ENCODE results near the gene VAV2.
"Not testable (repeated sequence)": the region's sequence is repeated elsewhere in the genome, so short reads cannot be mapped to it uniquely, and the experiment has no call there.

Gene VAV2

GRCh38 chr9:133992780-133993634, 883 bp upstream of the VAV2 start:
- Histone ChIP-seq H3K9me3 (ENCODE audit: low read length) (no peaks in the 10 kb centered on the region), H3K27ac (ENCODE audit: low read depth, low read length) (peak overlapping the region; percentile 97), H3K36me3 (ENCODE audit: insufficient read depth, low read length) (no peaks in the 10 kb centered on the region), H3K4me1 (ENCODE audit: insufficient read depth, low read length) (peaks cover 24% of the 10 kb centered on the region), H3K4me3 (ENCODE audit: low read depth in 1 of 2, low read length in 2 of 2) (peak overlapping the region; percentile 83 to 95), H3K27me3 (ENCODE audit: control insufficient read depth in 1 of 2, insufficient read depth in 2 of 2, low read length in 2 of 2) (no peaks in the 10 kb centered on the region), H3K9ac (ENCODE audit: low read length) (peak overlapping the region; percentile 86)

GRCh38 chr9:133991214-133991921, 756 bp downstream of the VAV2 start:
- H3K27me3 ChIP-seq (ENCODE audit: control insufficient read depth in 1 of 2, insufficient read depth in 2 of 2, low read length in 2 of 2), result no peaks in the 10 kb centered on the region
- H3K4me1 ChIP-seq (ENCODE audit: insufficient read depth, low read length), result peaks cover 24% of the 10 kb centered on the region
- peak overlapping the region; percentile 72 for H3K27ac ChIP-seq (ENCODE audit: low read depth, low read length)
- H3K9ac ChIP-seq (ENCODE audit: low read length), result no peak overlapping the region
- H3K9me3 ChIP-seq (ENCODE audit: low read length), result no peaks in the 10 kb centered on the region
- no peaks in the 10 kb centered on the region for H3K36me3 ChIP-seq (ENCODE audit: insufficient read depth, low read length)
- H3K4me3 ChIP-seq (ENCODE audit: low read depth in 1 of 2, low read length in 2 of 2), result peak overlapping the region; percentile 45 to 52

- Histone ChIP-seq H3K36me3 (ENCODE audit: insufficient read depth, low read length) (no peaks in the 10 kb centered on the region), H3K27ac (ENCODE audit: low read depth, low read length) (peak overlapping the region; percentile 72), H3K9me3 (ENCODE audit: low read length) (no peaks in the 10 kb centered on the region), H3K27me3 (ENCODE audit: control insufficient read depth in 1 of 2, insufficient read depth in 2 of 2, low read length in 2 of 2) (no peaks in the 10 kb centered on the region), H3K4me3 (ENCODE audit: low read depth in 1 of 2, low read length in 2 of 2) (peak overlapping the region; percentile 31 to 52), H3K9ac (ENCODE audit: low read length) (no peak overlapping the region), H3K4me1 (ENCODE audit: insufficient read depth, low read length) (peaks cover 24% of the 10 kb centered on the region)
Observed at GRCh38 chr9:133990366-133991213, 1.5 kb downstream of the VAV2 start.

- H3K36me3 ChIP-seq (ENCODE audit: insufficient read depth, low read length), result no peaks in the 10 kb centered on the region
- H3K4me1 ChIP-seq (ENCODE audit: insufficient read depth, low read length), result peaks cover 24% of the 10 kb centered on the region
- H3K9ac ChIP-seq (ENCODE audit: low read length), result no peak overlapping the region
- no peak overlapping the region for H3K27ac ChIP-seq (ENCODE audit: low read depth, low read length)
- no peaks in the 10 kb centered on the region for H3K27me3 ChIP-seq (ENCODE audit: control insufficient read depth in 1 of 2, insufficient read depth in 2 of 2, low read length in 2 of 2)
- H3K4me3 ChIP-seq (ENCODE audit: low read depth in 1 of 2, low read length in 2 of 2), result no peak overlapping the region
- H3K9me3 ChIP-seq (ENCODE audit: low read length), result no peaks in the 10 kb centered on the region
Observed at GRCh38 chr9:133989625-133990365, 2.3 kb downstream of the VAV2 start.

GRCh38 chr9:133988771-133989170, 3.4 kb downstream of the VAV2 start:
- H3K9me3 ChIP-seq (ENCODE audit: low read length); H3K4me3 ChIP-seq (ENCODE audit: low read depth in 1 of 2, low read length in 2 of 2); H3K36me3 ChIP-seq (ENCODE audit: insufficient read depth, low read length); H3K9ac ChIP-seq (ENCODE audit: low read length); H3K27ac ChIP-seq (ENCODE audit: low read depth, low read length); H3K27me3 ChIP-seq (ENCODE audit: control insufficient read depth in 1 of 2, insufficient read depth in 2 of 2, low read length in 2 of 2): not testable (repeated sequence)
- H3K4me1 ChIP-seq (ENCODE audit: insufficient read depth, low read length), result peaks cover 14% of the 10 kb centered on the region

- H3K27ac ChIP-seq (ENCODE audit: low read depth, low read length), result no peak overlapping the region
Observed at GRCh38 chr9:133987946-133988665, 4.0 kb downstream of the VAV2 start.

GRCh38 chr9:133987446-133987788, 4.7 kb downstream of the VAV2 start:
- no peak overlapping the region for H3K9ac ChIP-seq (ENCODE audit: low read length)
- H3K27ac ChIP-seq (ENCODE audit: low read depth, low read length), result no peak overlapping the region
- no peaks in the 10 kb centered on the region for H3K27me3 ChIP-seq (ENCODE audit: control insufficient read depth in 1 of 2, insufficient read depth in 2 of 2, low read length in 2 of 2)
- H3K4me3 ChIP-seq (ENCODE audit: low read depth in 1 of 2, low read length in 2 of 2), result no peak overlapping the region
- no peaks in the 10 kb centered on the region for H3K9me3 ChIP-seq (ENCODE audit: low read length)
- peaks cover 9% of the 10 kb centered on the region for H3K4me1 ChIP-seq (ENCODE audit: insufficient read depth, low read length)
- no peaks in the 10 kb centered on the region for H3K36me3 ChIP-seq (ENCODE audit: insufficient read depth, low read length)

More at GRCh38 chr9:133987946-133988665, 4.0 kb downstream of the VAV2 start:
- Histone ChIP-seq H3K9me3 (ENCODE audit: low read length) (no peaks in the 10 kb centered on the region), H3K4me1 (ENCODE audit: insufficient read depth, low read length) (peaks cover 9% of the 10 kb centered on the region), H3K4me3 (ENCODE audit: low read depth in 1 of 2, low read length in 2 of 2) (no peak overlapping the region), H3K27me3 (ENCODE audit: control insufficient read depth in 1 of 2, insufficient read depth in 2 of 2, low read length in 2 of 2) (no peaks in the 10 kb centered on the region), H3K36me3 (ENCODE audit: insufficient read depth, low read length) (no peaks in the 10 kb centered on the region), H3K9ac (ENCODE audit: low read length) (no peak overlapping the region)

GRCh38 chr9:133986774-133987445, 5.2 kb downstream of the VAV2 start:
- Histone ChIP-seq H3K9ac (ENCODE audit: low read length) (no peak overlapping the region), H3K27me3 (ENCODE audit: control insufficient read depth in 1 of 2, insufficient read depth in 2 of 2, low read length in 2 of 2) (no peaks in the 10 kb centered on the region)

GRCh38 chr9:133986061-133986460, 6.1 kb downstream of the VAV2 start:
- H3K4me1 ChIP-seq (ENCODE audit: insufficient read depth, low read length), result peaks cover 8% of the 10 kb centered on the region
- no peaks in the 10 kb centered on the region for H3K9me3 ChIP-seq (ENCODE audit: low read length)
- no peaks in the 10 kb centered on the region for H3K27me3 ChIP-seq (ENCODE audit: control insufficient read depth in 1 of 2, insufficient read depth in 2 of 2, low read length in 2 of 2)
- H3K9ac ChIP-seq (ENCODE audit: low read length), result no peak overlapping the region
- H3K36me3 ChIP-seq (ENCODE audit: insufficient read depth, low read length), result no peaks in the 10 kb centered on the region
- no peak overlapping the region for H3K27ac ChIP-seq (ENCODE audit: low read depth, low read length)
- no peak overlapping the region for H3K4me3 ChIP-seq (ENCODE audit: low read depth in 1 of 2, low read length in 2 of 2)

More at GRCh38 chr9:133986774-133987445, 5.2 kb downstream of the VAV2 start:
- H3K9me3 ChIP-seq (ENCODE audit: low read length), result no peaks in the 10 kb centered on the region
- H3K4me1 ChIP-seq (ENCODE audit: insufficient read depth, low read length), result peaks cover 9% of the 10 kb centered on the region
- no peaks in the 10 kb centered on the region for H3K36me3 ChIP-seq (ENCODE audit: insufficient read depth, low read length)
- H3K4me3 ChIP-seq (ENCODE audit: low read depth in 1 of 2, low read length in 2 of 2), result no peak overlapping the region
- H3K27ac ChIP-seq (ENCODE audit: low read depth, low read length), result no peak overlapping the region

Data from muscle layer of colon (tissue), 2 donors.